SK-N-MC (cell line): ENCODE results near the gene LPIN1.

ENCODE experiments used
- DNase-seq: peaks from one replicate; pipeline ENCODE4 v3.0.0-alpha.2; 2011; ENCODE audit warnings: low read depth, low spot score
- H3K27ac ChIP-seq: fragments of 200-600 bp; sonication (generic); 2 replicates; pipeline ENCODE4 v1.5.1; 2016; ENCODE audit warnings: mixed run types
- H3K36me3 ChIP-seq: fragments of 200-600 bp; sonication (generic); 2 replicates; pipeline ENCODE4 v1.6.1; 2017; ENCODE audit warnings: antibody characterized with exemption, low read length, mixed read lengths; ENCODE audit not compliant: insufficient read depth
- H3K4me3 ChIP-seq: fragments of 200-600 bp; sonication (generic); 2 replicates; pipeline ENCODE4 v1.5.1; 2016
- H3K9ac ChIP-seq: fragments of 200-600 bp; sonication (generic); 2 replicates; pipeline ENCODE4 v1.8.0; 2017; ENCODE audit warnings: mixed run types, mixed read lengths; ENCODE audit not compliant: insufficient read length
- H3K9me3 ChIP-seq: fragments of 200-600 bp; sonication (generic); 2 replicates; pipeline ENCODE4 v1.6.1; 2017; ENCODE audit warnings: low read depth, mild to moderate bottlenecking, antibody characterized with exemption, low read length, moderate library complexity, mixed read lengths
- EZH2 ChIP-seq: fragments of 200-600 bp; sonication (generic); IDR thresholded peaks from one replicate; pipeline ENCODE4 v1.6.1; 2017; ENCODE audit warnings: antibody characterized with exemption
- FOXP2 ChIP-seq: optimal IDR thresholded peaks from 2 replicates; pipeline ENCODE3; 2011; ENCODE audit warnings: mild to moderate bottlenecking, moderate library complexity; ENCODE audit not compliant: insufficient read depth; ENCODE audit errors: extremely low read length, control extremely low read depth
- POLR2AphosphoS5 ChIP-seq: IDR thresholded peaks from 2 replicates; pipeline ENCODE4 v1.6.1; 2012; ENCODE audit warnings: mild to moderate bottlenecking, low read depth, low read length, borderline replicate concordance

LPIN1 gene

DNA sequence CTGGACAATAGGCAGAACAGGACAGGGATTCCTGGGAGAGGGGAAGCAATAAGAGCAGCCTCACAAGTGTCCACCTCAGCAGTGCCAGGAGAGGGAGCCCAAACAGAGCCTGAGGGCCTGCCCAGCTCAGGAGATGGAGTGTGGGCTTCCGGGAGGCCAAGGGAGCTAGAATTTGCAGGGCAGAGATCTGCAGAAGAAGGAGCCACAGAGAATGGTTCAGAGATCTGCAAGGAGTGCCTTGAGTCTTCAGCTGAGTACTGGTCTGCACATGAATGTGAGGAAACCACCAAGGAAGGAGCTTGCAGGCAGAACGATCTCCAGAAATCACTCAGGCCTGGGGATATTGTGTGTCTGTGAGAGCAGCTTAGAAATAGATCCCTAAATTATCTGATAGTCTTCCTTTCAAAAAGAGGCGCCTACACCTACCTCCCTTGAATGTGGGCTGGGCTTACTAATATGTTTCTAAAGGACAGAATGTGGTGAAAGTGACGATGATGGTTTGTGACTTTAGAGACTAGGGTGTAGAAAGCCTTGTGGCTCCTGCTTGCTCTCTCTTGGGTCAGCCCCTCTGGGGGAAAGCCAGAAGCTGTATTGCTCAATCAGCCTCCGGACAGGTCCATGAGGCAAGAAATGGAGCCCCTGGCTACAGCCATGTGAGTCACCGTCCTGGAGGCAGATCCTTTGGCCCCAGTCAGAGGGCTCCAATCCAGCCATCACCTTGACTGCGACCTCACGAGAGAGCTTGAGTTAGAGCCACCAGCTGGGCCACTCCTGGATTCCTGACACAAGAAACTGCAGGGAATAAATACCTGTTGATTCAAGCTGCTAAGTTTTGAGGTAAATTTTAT is 7.6 kb upstream of the LPIN1 start:
- no peak for DNase-seq
- H3K27ac ChIP-seq: no peak overlapping the region
- no peaks in the 10 kb centered on the region for H3K9me3 ChIP-seq
- H3K9ac ChIP-seq: no peak overlapping the region
- no peaks in the 10 kb centered on the region for H3K36me3 ChIP-seq
- H3K4me3 ChIP-seq: no peak overlapping the region
- TF ChIP-seq EZH2: no peak

DNA sequence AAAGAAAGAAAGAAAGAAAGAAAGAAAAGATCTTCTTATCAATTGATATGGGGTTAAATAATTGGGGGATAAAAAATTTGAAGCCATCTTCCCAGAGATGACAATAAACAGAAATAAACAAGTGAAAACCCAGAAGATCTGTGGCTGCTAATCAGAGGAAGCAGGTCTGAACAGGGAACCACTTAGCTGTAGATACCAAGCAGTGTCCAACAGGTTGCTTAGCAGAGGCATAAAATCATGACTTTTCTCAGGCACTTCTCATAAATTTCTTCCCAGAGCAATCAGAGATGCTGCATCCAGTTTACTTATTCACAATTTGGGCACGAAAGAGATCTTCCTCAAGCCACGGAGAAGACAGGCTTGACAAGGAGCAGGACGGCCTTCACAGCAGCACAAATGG is 5.7 kb upstream of the LPIN1 start:
- H3K9ac ChIP-seq: no peak overlapping the region
- TF ChIP-seq FOXP2 (no peak), EZH2 (no peak)
- no peak overlapping the region for H3K4me3 ChIP-seq
- H3K9me3 ChIP-seq: no peaks in the 10 kb centered on the region
- no peak for DNase-seq
- no peak overlapping the region for H3K27ac ChIP-seq
- no peaks in the 10 kb centered on the region for H3K36me3 ChIP-seq

DNA sequence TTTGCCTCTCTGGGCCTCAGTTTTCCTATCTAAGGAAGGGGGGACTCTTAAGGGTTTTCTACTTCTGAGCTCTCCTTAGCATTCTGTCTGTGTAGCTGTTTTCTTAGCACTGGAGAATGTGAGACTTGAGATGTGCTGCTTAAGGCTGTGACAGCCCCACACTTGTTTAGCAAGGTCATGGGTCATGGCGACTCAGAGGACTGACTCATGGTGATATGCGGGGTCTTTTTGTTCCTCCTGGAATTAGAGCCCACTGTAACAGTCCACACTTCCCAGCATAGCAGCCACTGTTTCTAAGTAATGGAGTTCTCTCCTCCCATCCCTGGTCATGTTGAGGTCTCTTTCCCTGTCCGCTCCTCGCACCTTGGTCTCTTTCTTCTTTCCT is 4.1 kb upstream of the LPIN1 start:
- no peaks in the 10 kb centered on the region for H3K9me3 ChIP-seq
- H3K27ac ChIP-seq: no peak overlapping the region
- H3K36me3 ChIP-seq: no peaks in the 10 kb centered on the region
- no peak for TF ChIP-seq FOXP2
- TF ChIP-seq EZH2: no peak
- no peak for TF ChIP-seq POLR2AphosphoS5
- no peak overlapping the region for H3K9ac ChIP-seq
- no peak overlapping the region for H3K4me3 ChIP-seq
- DNase-seq: no peak

DNA sequence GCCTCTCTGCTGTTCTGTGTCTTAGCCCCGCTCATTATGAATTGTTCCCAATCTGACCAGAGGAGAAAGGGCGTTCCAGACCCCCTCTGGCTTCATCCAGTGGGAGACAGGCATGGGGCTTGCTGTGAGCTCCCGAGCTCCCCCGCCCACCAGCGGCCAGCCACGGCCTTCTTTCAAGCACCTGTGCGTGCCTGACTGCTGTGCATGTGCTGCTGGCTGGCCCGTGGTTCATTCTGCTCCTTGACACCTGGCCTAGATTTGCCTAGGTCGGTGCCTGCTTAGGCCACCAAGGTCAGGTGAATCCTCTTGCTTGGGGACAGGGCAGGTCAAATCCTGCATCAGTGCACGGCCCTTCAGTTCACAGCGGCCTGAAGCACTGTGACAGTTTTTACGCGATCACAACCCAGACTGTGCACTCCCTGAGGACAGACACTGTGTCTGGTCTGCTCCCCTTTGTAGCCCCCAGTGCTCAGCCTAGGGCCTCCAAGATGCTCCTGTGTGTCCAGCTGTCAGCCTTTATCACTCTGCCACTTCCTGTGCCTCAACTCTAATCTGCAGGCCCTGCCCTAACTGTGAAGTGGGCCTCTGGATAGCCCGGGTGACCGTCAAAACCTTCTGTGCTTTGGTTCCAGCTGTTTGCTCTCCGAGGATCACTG is 3.6 kb upstream of the LPIN1 start:
- H3K36me3 ChIP-seq: no peaks in the 10 kb centered on the region
- H3K4me3 ChIP-seq: no peak overlapping the region
- no peak overlapping the region for H3K9ac ChIP-seq
- no peak overlapping the region for H3K27ac ChIP-seq
- TF ChIP-seq EZH2: no peak
- TF ChIP-seq FOXP2: no peak
- no peak for TF ChIP-seq POLR2AphosphoS5
- H3K9me3 ChIP-seq: no peaks in the 10 kb centered on the region
- DNase-seq: no peak

DNA sequence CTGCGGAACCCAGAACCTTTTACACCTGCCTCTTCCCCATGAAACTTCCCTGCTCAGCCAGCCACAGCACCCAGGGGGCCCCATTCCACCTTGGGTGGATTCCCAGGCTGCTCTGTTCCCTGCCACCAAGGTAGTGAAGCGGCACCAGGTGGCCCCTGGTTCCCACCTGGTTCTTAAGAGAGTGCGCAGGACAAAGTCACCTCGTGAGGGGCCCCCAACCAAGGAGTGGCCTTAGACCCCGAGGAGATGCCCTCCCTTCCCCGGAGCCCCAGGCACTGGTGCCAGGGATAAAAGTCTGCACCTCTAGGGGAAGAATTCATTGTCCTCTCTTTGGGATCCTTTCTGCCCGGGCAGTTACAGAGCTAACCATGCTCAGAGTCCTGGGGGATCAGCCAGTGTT is 3.1 kb upstream of the LPIN1 start:
- Histone ChIP-seq H3K9ac (no peak overlapping the region), H3K9me3 (no peaks in the 10 kb centered on the region), H3K4me3 (no peak overlapping the region), H3K27ac (no peak overlapping the region), H3K36me3 (no peaks in the 10 kb centered on the region)
- DNase-seq: no peak
- no peak for TF ChIP-seq POLR2AphosphoS5
- TF ChIP-seq FOXP2: no peak
- TF ChIP-seq EZH2: no peak

DNA sequence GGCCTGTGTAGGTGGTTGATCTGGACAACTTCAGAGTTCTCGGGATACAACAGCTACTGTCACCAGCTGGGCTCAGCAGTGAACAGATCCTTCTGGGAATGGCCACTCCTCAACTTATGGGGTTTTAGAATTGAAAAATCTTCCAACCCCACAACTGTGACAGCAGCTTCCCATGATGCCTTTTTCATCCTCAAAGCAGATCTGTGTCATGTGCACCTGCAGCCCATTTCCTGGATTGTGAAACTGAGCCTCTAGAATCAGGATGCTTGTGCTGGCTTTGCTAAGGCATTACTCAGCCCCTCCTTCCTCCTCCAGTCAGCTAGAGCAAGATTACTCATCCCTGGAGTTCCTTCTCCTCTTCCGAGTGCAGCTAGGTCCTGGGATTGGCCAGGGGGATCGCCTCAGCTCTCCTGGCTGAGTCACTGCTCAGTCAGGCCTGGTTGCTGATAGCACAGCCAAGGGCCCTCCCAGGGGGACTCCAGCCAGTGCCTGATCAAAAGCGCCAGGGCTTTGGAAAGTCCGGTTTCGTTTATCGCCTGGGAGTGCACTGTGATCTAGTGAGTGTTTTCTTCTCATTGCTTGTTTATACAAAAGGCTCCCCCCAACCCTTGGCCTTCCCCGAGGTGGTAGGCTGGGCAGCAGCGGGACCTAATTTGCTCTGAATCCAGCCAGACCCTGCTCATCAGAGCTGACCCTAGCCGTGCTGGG is 2.4 kb upstream of the LPIN1 start:
- Histone ChIP-seq H3K27ac (no peak overlapping the region), H3K4me3 (no peak overlapping the region), H3K9me3 (no peaks in the 10 kb centered on the region), H3K36me3 (no peaks in the 10 kb centered on the region), H3K9ac (no peak overlapping the region)
- peak; percentile 16 for DNase-seq
- TF ChIP-seq POLR2AphosphoS5 (no peak), FOXP2 (no peak), EZH2 (no peak)

DNA sequence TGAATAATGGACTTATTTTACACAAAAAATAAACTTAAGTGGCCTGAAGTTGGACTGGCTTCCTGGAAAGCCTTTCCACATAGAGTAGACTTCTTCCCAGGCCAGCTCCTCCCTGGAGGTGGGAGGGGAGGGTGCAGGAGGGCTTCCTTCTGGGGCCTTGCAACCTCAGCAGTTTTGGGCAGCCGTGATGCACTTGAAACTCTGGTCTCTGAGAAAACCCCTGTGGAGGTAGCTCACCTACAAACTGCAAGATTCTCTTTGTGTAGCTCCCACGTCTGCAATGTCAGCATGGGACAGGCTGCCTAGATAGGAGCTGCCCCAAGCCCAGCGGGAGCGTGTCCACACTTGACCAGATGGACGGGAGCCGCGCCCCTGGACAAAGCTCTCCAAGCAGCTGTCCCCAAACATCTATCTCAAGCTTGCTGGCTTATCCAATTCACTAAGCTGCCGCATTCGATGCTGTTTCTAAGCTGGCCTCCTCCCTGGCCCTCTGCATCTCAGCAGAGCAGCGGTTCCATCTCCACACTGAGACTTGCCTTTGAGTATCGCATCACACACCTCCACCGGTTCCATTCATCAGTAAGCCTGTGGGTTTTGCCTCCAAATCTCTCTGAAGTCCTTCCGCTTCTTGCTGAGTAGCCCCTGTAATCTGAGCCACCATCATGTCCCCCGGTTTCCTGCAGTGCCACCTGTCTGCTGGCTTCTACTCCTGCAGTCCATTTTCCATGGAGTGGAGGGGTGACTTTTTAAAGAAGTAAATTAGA is 1.6 kb upstream of the LPIN1 start:
- DNase-seq: no peak
- Histone ChIP-seq H3K4me3 (no peak overlapping the region), H3K36me3 (no peaks in the 10 kb centered on the region), H3K9me3 (no peaks in the 10 kb centered on the region), H3K27ac (no peak overlapping the region), H3K9ac (no peak overlapping the region)
- no peak for TF ChIP-seq POLR2AphosphoS5
- TF ChIP-seq EZH2: no peak
- no peak for TF ChIP-seq FOXP2

DNA sequence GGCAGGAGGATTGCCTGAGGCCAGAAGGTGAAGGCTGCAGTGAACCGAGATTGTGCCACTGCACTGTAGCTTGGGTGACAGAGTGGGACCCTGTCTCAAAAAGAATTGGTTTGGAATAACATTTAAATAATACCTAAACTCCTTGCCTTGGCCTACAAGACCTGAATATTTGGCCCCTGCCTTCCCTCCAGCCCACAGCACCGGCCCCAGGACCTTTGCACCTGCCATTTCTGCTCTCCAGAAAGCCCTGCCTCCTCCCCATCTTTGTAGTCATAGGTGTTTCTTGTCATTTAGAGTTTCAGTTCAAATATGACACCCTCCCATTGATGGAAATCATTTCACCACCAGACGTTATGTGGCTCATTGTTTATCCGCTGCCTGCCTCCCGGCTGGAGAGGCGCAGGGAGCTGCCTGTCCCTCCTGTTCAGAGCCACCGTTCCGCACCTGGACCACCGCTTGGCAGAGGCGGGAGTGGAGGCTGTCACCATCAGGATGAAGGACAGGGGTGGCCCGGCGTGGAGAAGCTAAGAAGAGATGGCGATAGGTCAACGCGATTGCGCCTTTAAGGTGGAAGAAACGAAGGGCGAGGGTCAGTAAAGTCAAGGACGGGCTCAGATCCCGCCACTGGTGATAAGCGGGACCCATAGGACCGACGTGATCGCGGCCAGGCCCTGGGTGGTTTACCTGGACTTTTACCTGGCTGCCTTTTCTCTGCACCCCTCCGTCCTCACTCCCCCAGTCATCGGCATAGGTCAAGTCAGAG is 638 bp upstream of the LPIN1 start:
- Histone ChIP-seq H3K4me3 (peak overlapping the region; percentile 82), H3K36me3 (no peaks in the 10 kb centered on the region), H3K9ac (no peak overlapping the region), H3K9me3 (no peaks in the 10 kb centered on the region), H3K27ac (no peak overlapping the region)
- no peak for DNase-seq
- no peak for TF ChIP-seq POLR2AphosphoS5
- TF ChIP-seq FOXP2: no peak
- TF ChIP-seq EZH2: no peak
